Endodermal cell (in vitro differentiated cells): ENCODE results near the gene PARN. TPM values are rescaled to one million over a fixed set of nuclear protein-coding genes. Genes with fewer than 3 reads are reported as not detected.

Experiments used
- DNase-seq: peaks from one replicate; pipeline ENCODE4 v3.0.0-alpha.2; 2017
- H3K27ac ChIP-seq: 2 replicates; pipeline ENCODE4 v1.5.1; 2013; ENCODE audit warnings: mild to moderate bottlenecking, low read depth, low read length, moderate library complexity
- H3K27me3 ChIP-seq: 2 replicates; pipeline ENCODE4 v1.6.1; 2013; ENCODE audit warnings: mild to moderate bottlenecking, low read length, moderate library complexity; ENCODE audit not compliant: insufficient read depth, control insufficient read depth, poor library complexity, severe bottlenecking
- H3K36me3 ChIP-seq: 2 replicates; pipeline ENCODE4 v1.7.0; 2013; ENCODE audit warnings: mild to moderate bottlenecking, low read length, moderate library complexity; ENCODE audit not compliant: control insufficient read depth, insufficient read depth
- H3K4me1 ChIP-seq: one replicate; pipeline ENCODE4 v1.7.0; 2013; ENCODE audit warnings: low read length; ENCODE audit not compliant: control insufficient read depth, insufficient read depth
- H3K4me3 ChIP-seq: 2 replicates; pipeline ENCODE4 v1.5.1; 2013; ENCODE audit warnings: mild to moderate bottlenecking, low read length, moderate library complexity
- H3K9ac ChIP-seq: 2 replicates; pipeline ENCODE4 v1.6.1; 2013; ENCODE audit warnings: mild to moderate bottlenecking, low read length, moderate library complexity; ENCODE audit not compliant: poor library complexity, severe bottlenecking; ENCODE audit errors: extremely low read depth
- H3K9me3 ChIP-seq: 2 replicates; pipeline ENCODE4 v1.6.1; 2013; ENCODE audit warnings: mild to moderate bottlenecking, low read length, moderate library complexity; ENCODE audit not compliant: control insufficient read depth
- H3K27ac Mint-ChIP-seq: 2 replicates; pipeline ENCODE4 v1.8.0; 2020; ENCODE audit warnings: mixed read lengths
- H3K27me3 Mint-ChIP-seq: 2 replicates; pipeline ENCODE4 v1.8.0; 2021; ENCODE audit warnings: mild to moderate bottlenecking, mixed read lengths; ENCODE audit not compliant: insufficient read depth
- H3K36me3 Mint-ChIP-seq: 2 replicates; pipeline ENCODE4 v1.8.0; 2020; ENCODE audit warnings: low read depth, mixed read lengths
- H3K4me1 Mint-ChIP-seq: 2 replicates; pipeline ENCODE4 v1.8.0; 2020; ENCODE audit warnings: mixed read lengths
- H3K4me3 Mint-ChIP-seq: 2 replicates; pipeline ENCODE4 v1.8.0; 2020; ENCODE audit warnings: mild to moderate bottlenecking, moderate library complexity, mixed read lengths
- H3K9me3 Mint-ChIP-seq: 2 replicates; pipeline ENCODE4 v1.8.0; 2020; ENCODE audit warnings: mild to moderate bottlenecking, mixed read lengths
- WGBS, 2 experiments: methylation state at CpG; one replicate each; pipeline versions ENCODE4 v1.1.5 to v1.1.7; 2013; ENCODE audit warnings: missing lambda C conversion rate in 2 of 2, mixed read lengths in 1 of 2; ENCODE audit not compliant: insufficient coverage in 1 of 2, insufficient read length in 1 of 2; 5-methylcytosine and 5-hydroxymethylcytosine counted together
- total RNA-seq, 2 donors: library from RNA; stranded (reverse); fragmentation: NEBNext Ultra II Directional in 1 of 2; extraction: Animal tissue kit (Norgen Biotek cat#: 25700) in 1 of 2; gene quantifications; 2 replicates in 1 of 2; 3 replicates in 1 of 2; pipeline ENCODE4 v1.2.1, GENCODE V29; 2021
- TF ChIP-seq, protein P1 (sequence below): fragments of 200-600 bp; sonication (generic); conservative IDR thresholded peaks from 2 replicates; pipeline ENCODE4 v1.5.0; 2021; ENCODE audit warnings: antibody characterized with exemption, mild to moderate bottlenecking

Gene PARN
- total RNA-seq, 2 donors from 2014 or later, result 43.7 to 45.7 TPM

DNA sequence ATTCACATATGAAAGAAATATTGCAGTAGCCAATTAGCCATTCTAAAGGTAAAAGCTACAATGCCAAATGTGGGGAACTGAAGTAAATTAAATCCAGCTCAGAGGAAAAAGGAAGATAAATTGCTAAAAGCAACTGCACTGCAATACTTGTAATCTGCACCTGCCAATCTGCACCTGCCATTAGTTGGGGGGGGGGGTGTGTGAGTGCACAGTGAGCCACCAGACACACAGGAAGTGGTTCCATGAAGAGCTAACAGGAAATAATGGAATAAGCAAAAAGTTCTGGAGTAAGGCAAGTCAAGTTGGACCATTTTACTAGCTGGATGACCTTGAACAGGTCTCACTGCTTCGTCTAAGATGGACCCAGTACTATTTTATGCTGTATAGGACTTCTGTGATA is 191.8 kb downstream of the PARN start:
- Histone ChIP-seq H3K27ac (no peak overlapping the region), H3K36me3 (peaks cover 15% of the 10 kb centered on the region), H3K4me3 (no peak overlapping the region), H3K9me3 (no peaks in the 10 kb centered on the region), H3K9ac (no peak overlapping the region), H3K27me3 (no peaks in the 10 kb centered on the region), H3K4me1 (no peaks in the 10 kb centered on the region)
- DNase-seq, result no peak
- no peak overlapping the region for H3K4me3 Mint-ChIP-seq
- 86 to 100% methylated on average over 1 of the region's 1 CpG for WGBS, 2 experiments
- H3K36me3 Mint-ChIP-seq, result peaks cover 21% of the 10 kb centered on the region
- no peaks in the 10 kb centered on the region for H3K9me3 Mint-ChIP-seq
- no peak overlapping the region for H3K27ac Mint-ChIP-seq
- TF ChIP-seq, protein P1, sequence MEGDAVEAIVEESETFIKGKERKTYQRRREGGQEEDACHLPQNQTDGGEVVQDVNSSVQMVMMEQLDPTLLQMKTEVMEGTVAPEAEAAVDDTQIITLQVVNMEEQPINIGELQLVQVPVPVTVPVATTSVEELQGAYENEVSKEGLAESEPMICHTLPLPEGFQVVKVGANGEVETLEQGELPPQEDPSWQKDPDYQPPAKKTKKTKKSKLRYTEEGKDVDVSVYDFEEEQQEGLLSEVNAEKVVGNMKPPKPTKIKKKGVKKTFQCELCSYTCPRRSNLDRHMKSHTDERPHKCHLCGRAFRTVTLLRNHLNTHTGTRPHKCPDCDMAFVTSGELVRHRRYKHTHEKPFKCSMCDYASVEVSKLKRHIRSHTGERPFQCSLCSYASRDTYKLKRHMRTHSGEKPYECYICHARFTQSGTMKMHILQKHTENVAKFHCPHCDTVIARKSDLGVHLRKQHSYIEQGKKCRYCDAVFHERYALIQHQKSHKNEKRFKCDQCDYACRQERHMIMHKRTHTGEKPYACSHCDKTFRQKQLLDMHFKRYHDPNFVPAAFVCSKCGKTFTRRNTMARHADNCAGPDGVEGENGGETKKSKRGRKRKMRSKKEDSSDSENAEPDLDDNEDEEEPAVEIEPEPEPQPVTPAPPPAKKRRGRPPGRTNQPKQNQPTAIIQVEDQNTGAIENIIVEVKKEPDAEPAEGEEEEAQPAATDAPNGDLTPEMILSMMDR, result no peak
- peaks cover 9% of the 10 kb centered on the region for H3K4me1 Mint-ChIP-seq
- H3K27me3 Mint-ChIP-seq, result no peaks in the 10 kb centered on the region

DNA sequence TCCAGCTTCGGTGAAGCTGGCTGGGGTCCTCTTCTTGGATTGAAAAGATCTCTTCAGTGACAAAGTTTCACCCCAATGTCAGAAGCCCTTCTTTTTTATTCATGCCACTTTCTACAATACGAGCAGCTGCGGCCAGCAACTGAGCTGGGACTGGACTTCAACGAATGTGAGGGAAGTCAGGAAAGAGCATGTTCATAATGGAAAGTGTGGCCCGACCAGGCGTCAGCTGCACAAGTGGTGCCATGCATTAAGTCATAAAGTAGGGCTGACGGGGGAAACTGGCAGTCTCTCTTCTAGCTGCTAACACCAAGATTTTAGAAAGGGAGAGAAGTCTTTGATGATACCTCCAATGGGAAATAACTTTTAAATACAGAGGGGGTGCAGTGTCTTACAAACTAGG is 192.6 kb downstream of the PARN start:
- H3K4me3 ChIP-seq, result no peak overlapping the region
- H3K36me3 Mint-ChIP-seq, result peaks cover 24% of the 10 kb centered on the region

DNA sequence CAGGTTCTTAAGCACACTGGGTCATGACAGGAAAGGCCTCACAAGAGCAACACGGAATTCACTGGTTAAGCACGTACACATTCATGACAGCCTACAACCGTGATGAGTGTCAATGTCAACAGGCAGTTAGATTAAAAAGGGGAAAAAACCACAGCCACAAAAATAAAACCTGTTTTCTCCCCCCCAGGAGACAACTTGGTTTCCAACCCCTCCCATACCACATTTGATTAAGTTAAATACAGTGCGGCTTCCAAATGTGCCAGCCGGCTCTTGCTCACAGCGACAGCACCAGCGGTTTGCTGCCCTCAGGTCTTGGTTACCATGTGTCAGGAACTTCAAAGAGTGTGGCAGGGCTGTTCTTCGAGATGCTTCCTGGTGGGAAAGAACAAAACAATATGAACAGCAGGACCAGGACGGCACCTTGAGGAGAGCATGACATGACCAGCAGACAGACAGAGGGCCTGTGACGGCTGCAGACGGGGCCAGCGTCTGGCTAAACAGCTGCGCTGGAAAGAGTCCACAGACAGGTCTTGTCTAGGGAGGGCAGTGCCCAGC is 193.6 kb downstream of the PARN start:
- H3K27me3 ChIP-seq, result no peaks in the 10 kb centered on the region
- DNase-seq, result no peak
- peaks cover 30% of the 10 kb centered on the region for H3K36me3 Mint-ChIP-seq
- 75 to 83% methylated on average over 11 to 13 of the region's 13 CpGs for WGBS, 2 experiments
- H3K27ac ChIP-seq, result peak overlapping the region; percentile 50
- no peaks in the 10 kb centered on the region for H3K4me1 ChIP-seq
- peaks cover under 1% of the 10 kb centered on the region for H3K4me1 Mint-ChIP-seq
- H3K9me3 ChIP-seq, result peaks cover 6% of the 10 kb centered on the region
- H3K27me3 Mint-ChIP-seq, result no peaks in the 10 kb centered on the region
- H3K36me3 ChIP-seq, result peaks cover 25% of the 10 kb centered on the region
- H3K4me3 Mint-ChIP-seq, result no peak overlapping the region
- no peak overlapping the region for H3K9ac ChIP-seq
- no peak overlapping the region for H3K27ac Mint-ChIP-seq
- H3K9me3 Mint-ChIP-seq, result peaks cover 7% of the 10 kb centered on the region
- TF ChIP-seq, protein P1, result no peak
- no peak overlapping the region for H3K4me3 ChIP-seq

More for the DNA sequence above, 192.6 kb downstream of the PARN start:
- Histone ChIP-seq H3K9me3 (peaks cover 4% of the 10 kb centered on the region), H3K27ac (no peak overlapping the region), H3K9ac (no peak overlapping the region), H3K4me1 (no peaks in the 10 kb centered on the region), H3K27me3 (no peaks in the 10 kb centered on the region), H3K36me3 (peaks cover 21% of the 10 kb centered on the region)
- no peak overlapping the region for H3K27ac Mint-ChIP-seq
- H3K9me3 Mint-ChIP-seq, result peaks cover 3% of the 10 kb centered on the region
- peaks cover 9% of the 10 kb centered on the region for H3K4me1 Mint-ChIP-seq
- TF ChIP-seq, protein P1, result no peak
- no peak for DNase-seq
- no peak overlapping the region for H3K4me3 Mint-ChIP-seq
- 88 to 92% methylated on average over 1 to 7 of the region's 7 CpGs for WGBS, 2 experiments
- H3K27me3 Mint-ChIP-seq, result no peaks in the 10 kb centered on the region
